Upper lobe of right lung (tissue), 1 donor: ENCODE data around the gene MYCN. TPM values are rescaled to one million over a fixed set of nuclear protein-coding genes. Genes with fewer than 3 reads are reported as not detected.
"Not testable (repeated sequence)": the region's sequence is repeated elsewhere in the genome, so short reads cannot be mapped to it uniquely, and the experiment has no call there.

Source experiments
- ATAC-seq: fragments of 200-7000 bp; cut with Tn5 transposase; one replicate; pipeline ENCODE4 v1.9.1; 2020; ENCODE audit warnings: mild to moderate bottlenecking, moderate library complexity
- DNase-seq: peaks from one replicate; pipeline ENCODE4 v3.0.0-alpha.2; 2020
- H3K27ac ChIP-seq: fragments of 200-600 bp; one replicate; pipeline ENCODE4 v1.8.0; 2022
- H3K27me3 ChIP-seq: fragments of 200-600 bp; one replicate; pipeline ENCODE4 v1.8.0; 2022; ENCODE audit warnings: mild to moderate bottlenecking
- H3K36me3 ChIP-seq: fragments of 200-600 bp; one replicate; pipeline ENCODE4 v1.8.0; 2022
- H3K4me1 ChIP-seq: fragments of 200-600 bp; one replicate; pipeline ENCODE4 v1.8.0; 2022
- H3K4me3 ChIP-seq: fragments of 200-600 bp; one replicate; pipeline ENCODE4 v1.8.0; 2022; ENCODE audit warnings: mild to moderate bottlenecking
- H3K9me3 ChIP-seq: fragments of 200-600 bp; one replicate; pipeline ENCODE4 v1.8.0; 2022
- intact Hi-C: fragments of 100-400 bp; cut with DNase I; formaldehyde crosslinking; loops from one replicate; pipeline ENCODE4 v1.11.0; 2022
- total RNA-seq: library from RNA; stranded (reverse); fragmentation: NEBNext Ultra II Directional; extraction: Animal tissue kit (Norgen Biotek cat#: 25700); gene quantifications from one replicate; pipeline ENCODE4 v1.2.1, GENCODE V29; 2021
- TF ChIP-seq, protein P1 (sequence below): fragments of 200-600 bp; IDR thresholded peaks from one replicate; pipeline ENCODE4 v1.8.0; 2022; ENCODE audit warnings: antibody characterized with exemption
- donor health status: DM: no; HTN: yes; CAD: no; lungs with severe emphysema.

Gene MYCN
- total RNA-seq, 1 donor from 2014 or later: 0.49 TPM

DNA sequence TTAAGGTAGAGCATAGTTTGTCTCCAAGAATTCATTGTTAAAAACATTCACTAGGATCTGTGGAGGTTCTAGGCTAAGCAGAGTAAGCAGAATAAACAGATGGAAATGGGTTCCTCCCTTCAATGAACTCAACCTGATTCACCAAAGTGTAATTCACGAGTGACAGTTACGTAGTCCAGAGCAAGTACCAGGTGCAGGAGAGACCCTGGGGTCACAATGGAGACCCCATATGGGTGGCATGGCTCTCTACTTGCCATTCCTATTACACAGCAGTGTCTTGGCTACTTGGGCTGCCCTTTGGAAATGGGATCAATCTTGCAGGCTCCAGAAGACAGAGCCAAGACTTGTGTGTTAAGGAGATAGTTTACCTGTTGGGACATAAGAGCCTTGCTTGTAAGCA, 7.1 kb downstream of the MYCN start:
- TF ChIP-seq, protein P1, sequence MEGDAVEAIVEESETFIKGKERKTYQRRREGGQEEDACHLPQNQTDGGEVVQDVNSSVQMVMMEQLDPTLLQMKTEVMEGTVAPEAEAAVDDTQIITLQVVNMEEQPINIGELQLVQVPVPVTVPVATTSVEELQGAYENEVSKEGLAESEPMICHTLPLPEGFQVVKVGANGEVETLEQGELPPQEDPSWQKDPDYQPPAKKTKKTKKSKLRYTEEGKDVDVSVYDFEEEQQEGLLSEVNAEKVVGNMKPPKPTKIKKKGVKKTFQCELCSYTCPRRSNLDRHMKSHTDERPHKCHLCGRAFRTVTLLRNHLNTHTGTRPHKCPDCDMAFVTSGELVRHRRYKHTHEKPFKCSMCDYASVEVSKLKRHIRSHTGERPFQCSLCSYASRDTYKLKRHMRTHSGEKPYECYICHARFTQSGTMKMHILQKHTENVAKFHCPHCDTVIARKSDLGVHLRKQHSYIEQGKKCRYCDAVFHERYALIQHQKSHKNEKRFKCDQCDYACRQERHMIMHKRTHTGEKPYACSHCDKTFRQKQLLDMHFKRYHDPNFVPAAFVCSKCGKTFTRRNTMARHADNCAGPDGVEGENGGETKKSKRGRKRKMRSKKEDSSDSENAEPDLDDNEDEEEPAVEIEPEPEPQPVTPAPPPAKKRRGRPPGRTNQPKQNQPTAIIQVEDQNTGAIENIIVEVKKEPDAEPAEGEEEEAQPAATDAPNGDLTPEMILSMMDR: no peak
- intact Hi-C loops: no loop called here
- ATAC-seq (no peak), DNase-seq (no peak)
- H3K36me3 ChIP-seq: no peaks in the 10 kb centered on the region
- no peak overlapping the region for H3K4me3 ChIP-seq
- H3K4me1 ChIP-seq: peaks cover 13% of the 10 kb centered on the region
- peaks cover 11% of the 10 kb centered on the region for H3K27me3 ChIP-seq
- H3K27ac ChIP-seq: no peak overlapping the region
- no peaks in the 10 kb centered on the region for H3K9me3 ChIP-seq

DNA sequence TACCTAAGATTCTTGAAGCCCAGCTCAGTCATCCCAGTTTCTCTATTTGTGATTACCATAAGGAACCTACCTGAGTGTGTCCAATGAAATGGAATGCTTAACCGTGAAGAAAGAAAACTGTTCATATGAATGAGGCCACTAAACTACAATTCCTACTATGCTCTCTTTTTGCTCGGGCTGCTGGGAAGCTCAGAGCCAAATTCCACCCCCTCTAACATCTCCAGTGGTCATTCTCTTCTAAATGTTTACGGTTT, 8.3 kb downstream of the MYCN start:
- TF ChIP-seq, protein P1: no peak
- ATAC-seq: no peak
- intact Hi-C loops: no loop called here
- Histone ChIP-seq H3K27me3 (peaks cover 1% of the 10 kb centered on the region), H3K9me3 (no peaks in the 10 kb centered on the region), H3K4me3 (no peak overlapping the region), H3K27ac (no peak overlapping the region), H3K36me3 (no peaks in the 10 kb centered on the region), H3K4me1 (peaks cover 8% of the 10 kb centered on the region)
- no peak for DNase-seq

DNA sequence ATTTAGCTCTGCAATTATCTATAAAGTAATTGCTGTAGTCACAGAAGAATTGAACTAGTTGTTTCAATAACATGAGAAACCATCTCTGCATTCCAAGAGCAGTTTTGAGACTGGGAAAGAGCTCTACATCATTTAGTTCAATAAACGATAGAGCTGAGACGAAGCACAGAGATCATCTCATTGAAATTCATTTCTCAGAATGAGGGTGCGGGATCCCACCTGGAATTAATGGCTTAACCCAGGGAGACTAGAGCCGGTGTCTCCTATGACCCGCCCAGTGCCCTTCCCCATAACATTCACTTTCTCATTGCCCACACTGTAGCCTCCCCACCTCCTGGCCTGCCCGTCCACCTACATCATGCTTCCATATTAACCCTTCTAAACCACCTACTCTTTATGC, 8.8 kb downstream of the MYCN start:
- ATAC-seq: no peak
- TF ChIP-seq, protein P1: no peak

DNA sequence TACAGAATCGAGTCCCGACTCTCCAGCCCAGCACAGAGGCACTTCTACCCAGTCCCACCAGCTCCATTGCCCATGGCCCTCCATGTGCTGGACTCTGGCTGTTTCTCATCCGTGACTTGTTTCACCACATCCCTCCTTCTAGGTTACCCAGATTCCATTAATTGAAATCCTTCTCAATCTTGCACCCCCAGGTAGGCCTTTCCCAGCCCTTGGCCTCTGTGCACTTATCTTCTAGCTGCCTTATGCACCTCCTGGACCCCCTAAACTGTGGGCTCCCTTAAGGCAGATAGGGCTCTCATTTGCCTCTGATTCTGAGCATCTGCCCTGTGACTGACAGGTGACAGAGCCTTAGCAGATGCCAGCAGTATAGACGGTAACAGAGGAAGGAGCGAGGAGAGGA, 9.2 kb downstream of the MYCN start:
- TF ChIP-seq, protein P1: no peak
- no peak overlapping the region for H3K27ac ChIP-seq
- no peaks in the 10 kb centered on the region for H3K27me3 ChIP-seq
- H3K36me3 ChIP-seq: no peaks in the 10 kb centered on the region
- no peaks in the 10 kb centered on the region for H3K4me1 ChIP-seq
- intact Hi-C loops: no loop called here
- no peaks in the 10 kb centered on the region for H3K9me3 ChIP-seq
- DNase-seq (no peak), ATAC-seq (no peak)
- no peak overlapping the region for H3K4me3 ChIP-seq

More for the DNA sequence above, 8.8 kb downstream of the MYCN start:
- no peak for DNase-seq
- peaks cover 3% of the 10 kb centered on the region for H3K4me1 ChIP-seq
- H3K27me3 ChIP-seq: no peaks in the 10 kb centered on the region
- intact Hi-C loops: no loop called here
- H3K4me3 ChIP-seq: no peak overlapping the region
- no peak overlapping the region for H3K27ac ChIP-seq
- no peaks in the 10 kb centered on the region for H3K36me3 ChIP-seq
- no peaks in the 10 kb centered on the region for H3K9me3 ChIP-seq

DNA sequence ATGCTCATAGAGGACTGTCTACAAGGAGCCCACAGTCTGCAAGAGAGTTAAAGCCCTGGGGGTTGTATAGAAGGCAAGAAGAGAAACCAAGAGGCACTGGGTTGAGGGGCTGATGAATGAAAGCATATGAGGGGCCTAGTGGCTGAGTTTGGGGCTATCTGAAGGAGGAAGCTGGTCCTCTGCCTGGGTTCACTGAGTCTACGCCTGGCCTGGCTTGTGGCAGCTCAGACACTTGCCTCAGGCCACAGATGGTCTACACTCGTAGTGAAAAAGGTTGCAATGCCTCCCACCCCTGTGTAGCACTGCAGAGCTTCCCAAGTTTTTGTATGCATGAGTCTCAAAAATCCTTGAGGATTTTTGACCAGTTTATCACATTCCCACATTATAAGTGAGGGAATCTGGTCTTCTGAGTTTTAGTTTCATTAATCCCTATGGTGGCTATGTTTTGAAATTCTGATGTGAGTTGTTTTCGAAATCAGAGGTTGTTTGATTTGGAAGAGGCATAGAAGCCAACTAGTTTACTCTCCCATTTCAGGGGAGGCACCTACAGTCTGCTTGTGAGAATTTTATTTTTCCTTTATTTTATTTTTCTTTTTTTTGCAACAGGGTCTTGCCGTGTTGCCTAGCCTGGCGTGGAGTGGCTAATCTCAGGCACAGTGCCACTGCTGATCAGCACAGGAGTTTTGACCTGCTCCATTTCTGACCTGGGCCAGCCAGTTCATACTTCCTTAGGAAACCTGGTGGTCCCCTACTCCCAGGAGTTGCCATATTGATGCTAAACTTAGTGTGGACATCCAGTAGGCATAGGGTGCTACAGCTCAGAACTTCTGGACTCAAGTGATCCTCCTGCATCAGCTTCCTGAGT, 10.0 kb downstream of the MYCN start:
- DNase-seq: no peak
- intact Hi-C loops: no loop called here
- ATAC-seq: no peak
- Histone ChIP-seq H3K27me3 (no peaks in the 10 kb centered on the region), H3K27ac (no peak overlapping the region), H3K9me3 (no peaks in the 10 kb centered on the region), H3K4me1 (no peaks in the 10 kb centered on the region), H3K4me3 (no peak overlapping the region), H3K36me3 (no peaks in the 10 kb centered on the region)
- TF ChIP-seq, protein P1: no peak

DNA sequence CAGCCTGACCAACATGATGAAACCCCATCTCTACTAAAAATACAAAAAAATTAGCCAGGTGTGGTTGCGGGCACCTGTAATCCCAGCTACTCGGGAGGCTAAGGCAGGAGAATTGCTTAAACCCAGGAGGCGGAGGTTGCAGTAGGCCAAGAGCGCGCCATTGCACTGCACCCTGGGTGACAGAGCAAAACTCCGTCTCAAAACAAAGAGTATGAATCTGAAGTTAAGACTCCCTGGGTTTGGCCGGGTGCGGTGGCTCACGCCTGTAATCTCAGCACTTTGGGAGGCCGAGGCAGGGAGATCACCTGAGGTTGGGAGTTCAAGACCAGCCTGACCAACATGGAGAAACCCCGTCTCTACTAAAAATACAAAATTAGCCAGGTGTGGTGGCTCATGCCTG, 11.6 kb downstream of the MYCN start:
- intact Hi-C loops, H3K36me3 ChIP-seq, H3K27me3 ChIP-seq, H3K4me1 ChIP-seq, ATAC-seq, H3K4me3 ChIP-seq, H3K27ac ChIP-seq, DNase-seq, H3K9me3 ChIP-seq: not testable (repeated sequence)
